Activated T-helper 17 cell treated with anti-CD3 and anti-CD28 coated beads, Interleukin-2, amount 50 U/mL, for 72 hours (primary cell): ENCODE measurements around the gene IPP. TPM values are rescaled to one million over a fixed set of nuclear protein-coding genes. Genes with fewer than 3 reads are reported as not detected.
A peak's percentile ranks its signal among the peaks of the same experiment; 100 is the strongest.
"Not testable (repeated sequence)": the region's sequence is repeated elsewhere in the genome, so short reads cannot be mapped to it uniquely, and the experiment has no call there.

Source experiments
- ATAC-seq: fragments of 150-1000 bp; cut with Tn5 transposase; replicated peaks from 2 replicates; pipeline ENCODE4 v1.10.0; 2021; ENCODE audit warnings: mild to moderate bottlenecking, moderate library complexity
- H3K27ac Mint-ChIP-seq: one replicate; pipeline ENCODE4 v1.8.0; 2022; ENCODE audit warnings: mixed read lengths
- H3K27me3 Mint-ChIP-seq: one replicate; pipeline ENCODE4 v1.8.0; 2022; ENCODE audit warnings: mixed read lengths
- H3K36me3 Mint-ChIP-seq: one replicate; pipeline ENCODE4 v1.8.0; 2022; ENCODE audit warnings: low read depth, mild to moderate bottlenecking, mixed read lengths
- H3K4me1 Mint-ChIP-seq: one replicate; pipeline ENCODE4 v1.8.0; 2022; ENCODE audit warnings: mixed read lengths
- H3K4me3 Mint-ChIP-seq: one replicate; pipeline ENCODE4 v1.8.0; 2022; ENCODE audit warnings: mild to moderate bottlenecking, mixed read lengths
- H3K9me3 Mint-ChIP-seq: one replicate; pipeline ENCODE4 v1.8.0; 2022; ENCODE audit warnings: mixed read lengths
- total RNA-seq, 2 donors: library from RNA; stranded (reverse); gene quantifications; one replicate each; pipeline ENCODE4 v1.2.3, GENCODE V29; 2022

IPP gene
- total RNA-seq, 2 donors from 2014 or later, result 10.0 to 15.4 TPM

DNA sequence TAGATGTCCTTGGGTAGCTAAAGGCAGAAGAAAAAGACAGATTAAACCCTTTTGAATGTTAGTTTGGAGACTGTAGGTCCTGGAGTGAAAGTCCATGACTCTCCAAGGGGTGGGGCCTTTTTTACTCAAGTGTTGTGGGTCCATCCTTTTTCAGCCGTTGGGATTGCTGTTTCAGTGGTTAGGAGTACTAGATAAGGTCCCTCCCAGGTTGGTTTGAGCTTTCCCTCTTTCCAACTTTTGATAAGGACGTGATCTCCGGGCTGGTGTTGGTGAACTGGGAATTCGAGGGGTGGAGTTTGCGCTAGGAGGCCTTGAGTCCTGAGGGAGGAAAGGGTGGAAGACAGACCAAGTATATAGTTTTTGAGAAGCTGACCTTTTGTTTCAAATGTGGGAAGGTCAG, 5.2 kb upstream of the IPP start:
- H3K4me3 Mint-ChIP-seq, result no peak overlapping the region
- no peaks in the 10 kb centered on the region for H3K27me3 Mint-ChIP-seq
- no peaks in the 10 kb centered on the region for H3K9me3 Mint-ChIP-seq
- H3K27ac Mint-ChIP-seq, result no peak overlapping the region
- ATAC-seq, result no peak
- H3K4me1 Mint-ChIP-seq, result peaks cover 4% of the 10 kb centered on the region
- no peaks in the 10 kb centered on the region for H3K36me3 Mint-ChIP-seq

DNA sequence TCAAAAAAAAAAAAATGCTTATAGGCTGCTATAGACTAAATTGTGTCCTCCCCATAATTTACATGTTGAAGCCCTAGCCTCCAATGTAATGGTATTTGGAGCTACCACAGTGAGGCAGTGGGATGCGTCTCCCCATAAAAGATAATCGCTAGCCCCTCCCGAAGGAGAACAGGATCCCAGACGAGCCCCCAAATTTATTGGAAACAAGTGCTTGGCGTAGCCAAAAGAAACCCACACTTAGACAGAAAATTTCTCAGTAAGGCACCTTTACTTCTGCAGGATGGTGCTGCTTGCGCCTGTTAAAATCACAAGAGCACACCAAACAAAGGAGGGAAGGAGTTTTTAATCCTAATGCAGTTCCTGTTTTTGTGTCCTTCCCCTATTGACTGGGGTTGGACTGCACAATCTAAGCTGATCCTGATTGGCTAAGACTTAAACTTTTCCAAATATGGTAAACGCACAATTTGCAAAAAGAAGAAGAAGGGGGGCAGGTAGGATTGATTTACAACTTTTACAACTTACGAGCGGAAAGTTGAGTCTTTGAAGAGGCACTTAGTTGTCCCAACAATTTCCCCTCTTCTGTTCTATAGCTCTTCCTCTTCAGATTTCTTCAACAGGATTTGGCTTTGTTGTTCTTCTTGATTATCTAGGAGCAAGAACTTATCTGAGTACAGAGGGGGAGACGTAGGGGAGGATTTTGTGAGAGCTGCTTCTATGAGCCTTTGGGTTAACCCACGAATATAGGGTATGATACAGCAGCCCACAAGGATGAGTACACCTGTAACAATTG, 3.0 kb upstream of the IPP start:
- ATAC-seq, result no peak
- peaks cover 4% of the 10 kb centered on the region for H3K4me1 Mint-ChIP-seq
- no peaks in the 10 kb centered on the region for H3K9me3 Mint-ChIP-seq
- H3K27me3 Mint-ChIP-seq, result no peaks in the 10 kb centered on the region
- no peak overlapping the region for H3K27ac Mint-ChIP-seq
- H3K36me3 Mint-ChIP-seq, result no peaks in the 10 kb centered on the region
- H3K4me3 Mint-ChIP-seq, result no peak overlapping the region

GRCh38 chr1:45752441-45753052, 2.1 kb upstream of the IPP start:
- H3K27me3 Mint-ChIP-seq, result no peaks in the 10 kb centered on the region
- H3K36me3 Mint-ChIP-seq, result no peaks in the 10 kb centered on the region
- peaks cover 4% of the 10 kb centered on the region for H3K4me1 Mint-ChIP-seq
- no peak overlapping the region for H3K27ac Mint-ChIP-seq
- peak overlapping the region; percentile 95 for H3K4me3 Mint-ChIP-seq
- H3K9me3 Mint-ChIP-seq, result no peaks in the 10 kb centered on the region
- no peak for ATAC-seq

GRCh38 chr1:45752014-45752413, 1.6 kb upstream of the IPP start:
- ATAC-seq, result no peak
- peak overlapping the region; percentile 95 for H3K4me3 Mint-ChIP-seq
- no peaks in the 10 kb centered on the region for H3K27me3 Mint-ChIP-seq
- peaks cover 4% of the 10 kb centered on the region for H3K4me1 Mint-ChIP-seq
- H3K36me3 Mint-ChIP-seq, result no peaks in the 10 kb centered on the region
- peak overlapping the region; percentile 99 for H3K27ac Mint-ChIP-seq
- no peaks in the 10 kb centered on the region for H3K9me3 Mint-ChIP-seq

- H3K27ac Mint-ChIP-seq, result peak overlapping the region; percentile 99
- not testable (repeated sequence) for H3K4me1 Mint-ChIP-seq, H3K36me3 Mint-ChIP-seq, H3K27me3 Mint-ChIP-seq, H3K9me3 Mint-ChIP-seq, ATAC-seq
- H3K4me3 Mint-ChIP-seq, result peak overlapping the region; percentile 95
Measured at GRCh38 chr1:45751039-45751838, 786 bp upstream of the IPP start.

- ATAC-seq, result no peak
- Mint-ChIP-seq H3K4me3 (no peak overlapping the region), H3K27ac (no peak overlapping the region), H3K27me3 (no peaks in the 10 kb centered on the region), H3K36me3 (peaks cover 26% of the 10 kb centered on the region), H3K4me1 (peaks cover 6% of the 10 kb centered on the region), H3K9me3 (no peaks in the 10 kb centered on the region)
Measured at GRCh38 chr1:45746922-45747321, 3.5 kb downstream of the IPP start.

DNA sequence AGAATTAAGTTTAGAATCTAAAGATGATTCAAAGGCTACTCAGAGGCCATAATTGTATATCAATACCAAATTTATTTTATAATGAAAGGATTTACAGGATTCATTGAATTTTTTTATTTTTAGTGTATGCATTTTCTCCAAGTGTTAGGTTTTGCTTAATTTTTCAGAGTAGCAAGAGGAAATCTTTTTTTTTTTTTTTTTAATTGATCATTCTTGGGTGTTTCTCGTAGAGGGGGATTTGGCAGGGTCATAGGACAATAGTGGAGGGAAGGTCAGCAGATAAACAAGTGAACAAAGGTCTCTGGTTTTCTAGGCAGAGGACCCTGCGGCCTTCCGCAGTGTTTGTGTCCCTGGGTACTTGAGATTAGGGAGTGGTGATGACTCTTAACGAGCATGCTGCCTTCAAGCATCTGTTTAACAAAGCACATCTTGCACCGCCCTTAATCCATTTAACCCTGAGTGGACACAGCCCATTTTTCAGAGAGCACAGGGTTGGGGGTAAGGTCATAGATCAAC, 10.8 kb downstream of the IPP start:
- not testable (repeated sequence) for H3K27me3 Mint-ChIP-seq, ATAC-seq, H3K4me3 Mint-ChIP-seq, H3K27ac Mint-ChIP-seq, H3K4me1 Mint-ChIP-seq, H3K9me3 Mint-ChIP-seq
- H3K36me3 Mint-ChIP-seq, result peaks cover 27% of the 10 kb centered on the region

GRCh38 chr1:45739137-45739536, 11.3 kb downstream of the IPP start:
- Mint-ChIP-seq H3K27ac (no peak overlapping the region), H3K9me3 (no peaks in the 10 kb centered on the region), H3K4me3 (no peak overlapping the region), H3K27me3 (no peaks in the 10 kb centered on the region), H3K4me1 (peaks cover 7% of the 10 kb centered on the region), H3K36me3 (peaks cover 23% of the 10 kb centered on the region)
- no peak for ATAC-seq

DNA sequence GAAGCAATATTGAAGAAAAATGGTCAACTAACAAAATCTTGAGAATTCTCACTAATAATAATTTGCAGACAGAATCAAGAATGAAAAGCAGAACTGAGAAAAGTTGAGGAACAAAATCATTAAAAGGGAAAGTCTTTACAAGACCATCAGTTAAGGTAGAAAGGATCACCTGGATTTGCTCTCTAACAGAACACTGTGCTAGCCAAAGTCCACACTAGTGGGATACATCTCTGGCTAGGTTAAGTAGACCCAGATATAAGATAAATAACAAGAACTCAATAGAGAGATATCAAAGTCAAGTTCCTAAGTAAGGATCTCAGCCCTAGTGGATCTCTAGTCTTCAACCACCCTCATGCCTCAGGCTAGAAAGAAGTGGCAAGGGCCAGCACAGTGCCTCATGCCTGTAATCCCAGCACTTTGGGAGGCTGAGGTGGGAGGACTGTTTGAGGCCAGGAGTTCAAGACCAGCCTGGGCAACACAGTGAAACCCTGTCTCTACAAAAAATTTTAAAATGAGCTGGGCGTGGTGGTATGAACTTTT, 19.6 kb downstream of the IPP start:
- peaks cover 8% of the 10 kb centered on the region for H3K4me1 Mint-ChIP-seq
- H3K27me3 Mint-ChIP-seq, result no peaks in the 10 kb centered on the region
- no peak overlapping the region for H3K4me3 Mint-ChIP-seq
- ATAC-seq, result no peak
- no peaks in the 10 kb centered on the region for H3K9me3 Mint-ChIP-seq
- H3K27ac Mint-ChIP-seq, result no peak overlapping the region
- peaks cover 21% of the 10 kb centered on the region for H3K36me3 Mint-ChIP-seq

- Mint-ChIP-seq H3K36me3 (peaks cover 21% of the 10 kb centered on the region), H3K4me3 (no peak overlapping the region), H3K4me1 (peaks cover 8% of the 10 kb centered on the region), H3K9me3 (no peaks in the 10 kb centered on the region), H3K27me3 (no peaks in the 10 kb centered on the region), H3K27ac (no peak overlapping the region)
- ATAC-seq, result no peak
Measured at GRCh38 chr1:45730075-45730779, 20.2 kb downstream of the IPP start.

DNA sequence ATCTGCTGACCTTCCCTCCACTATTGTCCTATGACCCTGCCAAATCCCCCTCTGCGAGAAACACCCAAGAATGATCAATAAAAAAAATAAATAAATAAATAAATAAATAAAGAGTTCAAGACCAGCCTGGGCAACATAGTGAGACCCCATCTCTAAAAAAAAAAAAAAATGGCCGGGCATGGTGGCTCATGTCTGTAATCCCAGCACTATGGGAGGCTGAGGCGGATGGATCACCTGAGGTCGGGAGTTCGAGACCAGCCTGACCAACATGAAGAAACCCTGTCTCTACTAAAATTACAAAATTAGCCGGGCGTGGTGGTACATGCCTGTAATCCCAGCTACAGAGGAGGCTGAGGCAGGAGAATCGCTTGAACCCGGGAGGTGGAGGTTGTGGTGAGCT, 24.4 kb downstream of the IPP start:
- not testable (repeated sequence) for H3K4me1 Mint-ChIP-seq, H3K27ac Mint-ChIP-seq, H3K4me3 Mint-ChIP-seq, H3K27me3 Mint-ChIP-seq, H3K9me3 Mint-ChIP-seq, ATAC-seq
- peaks cover 16% of the 10 kb centered on the region for H3K36me3 Mint-ChIP-seq

DNA sequence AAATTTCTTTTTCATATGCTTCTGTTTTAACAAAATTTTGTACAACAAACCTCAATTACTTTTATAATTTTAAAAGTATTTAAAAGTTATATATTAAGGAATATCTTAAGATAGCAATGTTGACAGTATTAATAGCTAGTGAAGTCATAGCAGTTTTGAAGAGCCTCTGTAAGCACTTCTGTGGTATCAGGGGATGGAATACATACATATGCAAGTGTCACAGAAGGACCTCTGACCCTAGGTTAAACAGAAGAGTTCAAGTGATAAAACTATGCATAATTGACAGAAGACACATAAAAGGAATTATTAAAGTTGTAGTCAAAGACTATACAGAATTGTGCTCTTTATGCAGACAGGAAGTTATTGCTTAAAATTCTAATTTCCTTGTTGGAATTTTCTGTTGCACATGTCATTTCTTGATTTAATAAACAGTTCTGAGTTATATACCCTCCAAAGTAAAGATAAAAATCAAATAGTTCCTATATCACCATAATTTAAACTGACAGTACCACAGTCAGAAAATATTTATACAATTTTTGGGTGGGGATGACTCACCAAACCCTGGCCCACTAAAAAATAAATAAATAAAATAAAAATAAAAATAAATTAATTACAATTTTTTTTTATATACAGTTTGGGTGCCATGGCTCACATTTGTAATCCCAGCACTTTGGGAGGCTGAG, 27.1 kb downstream of the IPP start:
- no peak for ATAC-seq
- Mint-ChIP-seq H3K27ac (no peak overlapping the region), H3K9me3 (no peaks in the 10 kb centered on the region), H3K4me1 (no peaks in the 10 kb centered on the region), H3K36me3 (peaks cover 10% of the 10 kb centered on the region), H3K4me3 (no peak overlapping the region), H3K27me3 (no peaks in the 10 kb centered on the region)

GRCh38 chr1:45722809-45723208, 27.6 kb downstream of the IPP start:
- Mint-ChIP-seq H3K4me3 (no peak overlapping the region), H3K4me1 (no peaks in the 10 kb centered on the region), H3K36me3 (peaks cover 10% of the 10 kb centered on the region), H3K27me3 (no peaks in the 10 kb centered on the region), H3K27ac (no peak overlapping the region), H3K9me3 (no peaks in the 10 kb centered on the region)
- no peak for ATAC-seq
